Testis (tissue), 3 donors: Measurements from ENCODE around the gene NEK7. TPM values are rescaled to one million over a fixed set of nuclear protein-coding genes. Genes with fewer than 3 reads are reported as not detected.
"Not testable (repeated sequence)": the region's sequence is repeated elsewhere in the genome, so short reads cannot be mapped to it uniquely, and the experiment has no call there.

Experiments used
- DNase-seq: peaks from one replicate; pipeline ENCODE4 v3.0.0-alpha.2; 2019
- H3K27ac ChIP-seq, 2 donors: fragments of 200-600 bp; sonication (generic); one replicate each; pipeline ENCODE4 v1.5.1; 2019
- H3K27me3 ChIP-seq: fragments of 200-600 bp; sonication (generic); one replicate; pipeline ENCODE4 v1.5.1; 2019
- H3K36me3 ChIP-seq: fragments of 200-600 bp; sonication (generic); one replicate; pipeline ENCODE4 v1.5.1; 2017; ENCODE audit warnings: low read depth; ENCODE audit errors: missing control alignments
- H3K4me1 ChIP-seq: fragments of 200-600 bp; sonication (generic); one replicate; pipeline ENCODE4 v1.5.1; 2019
- H3K4me3 ChIP-seq, 2 donors: fragments of 200-600 bp; sonication (generic); one replicate each; pipeline ENCODE4 v1.5.1; 2017 to 2019
- H3K9me3 ChIP-seq: fragments of 200-600 bp; sonication (generic); one replicate; pipeline ENCODE4 v1.5.1; 2017
- CTCF ChIP-seq, 3 experiments: fragments of 450-650 bp in 2 of 3; fragments of 200-600 bp in 1 of 3; sonication (generic) in 1 of 3; IDR thresholded peaks; one replicate each; pipeline ENCODE4 v1.5.1; 2016 to 2019; ENCODE audit warnings: antibody characterized with exemption in 3 of 3, mild to moderate bottlenecking in 2 of 3, moderate library complexity in 1 of 3
- POLR2A ChIP-seq: fragments of 450-650 bp; IDR thresholded peaks from one replicate; pipeline ENCODE4 v1.6.1; 2017; ENCODE audit warnings: antibody characterized with exemption, mild to moderate bottlenecking, moderate library complexity
- WGBS, 2 donors: methylation state at CpG; one replicate each; pipeline ENCODE4 v1.1.5; 2018; 5-methylcytosine and 5-hydroxymethylcytosine counted together
- intact Hi-C: fragments of 100-400 bp; cut with DNase I; formaldehyde crosslinking; loops from one replicate; pipeline ENCODE4 v1.15.1; 2023; ENCODE audit warnings: low total_unique reads
- polyA plus RNA-seq: library from polyadenylated mRNA; stranded (reverse); fragments of 350-450 nt; fragmentation: Illumina TruSeq; extraction: RNeasy Lipid Tissue Mini Kit (QIAGEN cat#74804); gene quantifications from one replicate; pipeline ENCODE4 v1.2.3, GENCODE V29; 2014; ENCODE audit warnings: low read depth, low replicate concordance; ENCODE audit not compliant: insufficient read depth
- total RNA-seq, 2 donors: library from RNA; depleted of rRNA; stranded (reverse); fragments of >200 nt; gene quantifications; one replicate each; pipeline ENCODE4 v1.2.3, GENCODE V29; 2016

NEK7 gene
- total and polyA plus RNA-seq, 3 donors from 2014 or later = 22.1 to 59.3 (median 59.1) TPM

- Histone ChIP-seq H3K9me3 (no peaks in the 10 kb centered on the region), H3K27ac (no peak overlapping the region), H3K4me3 (no peak overlapping the region), H3K36me3 (no peaks in the 10 kb centered on the region), H3K27me3 (no peaks in the 10 kb centered on the region), H3K4me1 (peaks cover 4% of the 10 kb centered on the region)
- WGBS, 2 donors = 67 to 91% methylated on average over 3 of the region's 3 CpGs
- TF ChIP-seq CTCF (IDR thresholded peaks at IDR 0.05) = no peak
- TF ChIP-seq POLR2A = no peak
- DNase-seq = no peak
- intact Hi-C loops = no loop called here
These were observed 147.6 kb downstream of the NEK7 start for GRCh38 chr1:198304431-198304830.

GRCh38 chr1:198314817-198315216, 158.0 kb downstream of the NEK7 start:
- H3K4me1 ChIP-seq, DNase-seq, H3K27ac ChIP-seq, intact Hi-C loops, H3K27me3 ChIP-seq, H3K4me3 ChIP-seq, H3K36me3 ChIP-seq, H3K9me3 ChIP-seq: not testable (repeated sequence)
- WGBS, 2 donors = 94 to 95% methylated on average over 13 to 15 of the region's 15 CpGs

- 88 to 98% methylated on average over 8 of the region's 8 CpGs for WGBS, 2 donors
- intact Hi-C loops, DNase-seq, H3K36me3 ChIP-seq, H3K4me3 ChIP-seq, H3K27ac ChIP-seq, H3K9me3 ChIP-seq, H3K27me3 ChIP-seq, H3K4me1 ChIP-seq: not testable (repeated sequence)
These were observed 158.5 kb downstream of the NEK7 start for GRCh38 chr1:198315331-198315730.

GRCh38 chr1:198316546-198317100, 159.8 kb downstream of the NEK7 start:
- Histone ChIP-seq H3K9me3 (no peaks in the 10 kb centered on the region), H3K4me3 (no peak overlapping the region), H3K27ac (no peak overlapping the region), H3K27me3 (no peaks in the 10 kb centered on the region), H3K4me1 (no peaks in the 10 kb centered on the region), H3K36me3 (no peaks in the 10 kb centered on the region)
- intact Hi-C loops = no loop called here
- DNase-seq = no peak
- no peak for TF ChIP-seq POLR2A
- TF ChIP-seq CTCF (IDR thresholded peaks at IDR 0.05) = no peak
- 89 to 91% methylated on average over 4 of the region's 4 CpGs for WGBS, 2 donors

GRCh38 chr1:198318085-198318484, 161.3 kb downstream of the NEK7 start:
- TF ChIP-seq CTCF (IDR thresholded peaks at IDR 0.05) = no peak
- TF ChIP-seq POLR2A = no peak
- no peak for DNase-seq
- Histone ChIP-seq H3K27ac (no peak overlapping the region), H3K4me3 (no peak overlapping the region), H3K9me3 (no peaks in the 10 kb centered on the region), H3K27me3 (no peaks in the 10 kb centered on the region), H3K4me1 (no peaks in the 10 kb centered on the region), H3K36me3 (no peaks in the 10 kb centered on the region)
- 41 to 50% methylated on average over 1 of the region's 1 CpG for WGBS, 2 donors
- intact Hi-C loops = no loop called here

GRCh38 chr1:198320759-198321158, 164.0 kb downstream of the NEK7 start:
- Histone ChIP-seq H3K36me3 (no peaks in the 10 kb centered on the region), H3K4me1 (no peaks in the 10 kb centered on the region), H3K9me3 (no peaks in the 10 kb centered on the region), H3K4me3 (no peak overlapping the region), H3K27ac (no peak overlapping the region), H3K27me3 (no peaks in the 10 kb centered on the region)
- no peak for DNase-seq
- 81 to 83% methylated on average over 6 of the region's 6 CpGs for WGBS, 2 donors
- intact Hi-C loops = no loop called here
- TF ChIP-seq CTCF (IDR thresholded peaks at IDR 0.05) (no peak), POLR2A (no peak)
